ENCODE measurements around the gene CRBN. TPM values are rescaled to one million over a fixed set of nuclear protein-coding genes. Genes with fewer than 3 reads are reported as not detected.

Gene CRBN
- total and polyA plus RNA-seq, 9 of the 15 experiments (the other 6 are each of a cell fraction or from before 2014, with no cell fraction given): 40.8 to 331 (median 57.4) TPM

DNA sequence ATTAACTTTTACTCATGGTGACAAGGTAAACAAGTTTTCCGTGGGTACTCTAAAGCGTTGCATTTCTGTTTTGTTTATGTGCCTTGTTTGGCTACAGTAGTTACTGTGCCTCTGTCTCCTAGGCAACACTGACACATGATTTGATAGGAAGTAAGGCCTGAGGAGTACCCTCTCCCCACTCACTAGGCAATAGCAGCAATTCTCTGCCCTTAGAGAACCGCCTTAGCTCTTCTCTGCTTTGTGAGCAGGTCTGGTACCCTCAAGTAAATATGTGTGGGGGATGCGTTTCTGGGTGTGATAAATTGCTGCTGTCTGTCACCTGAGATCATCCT, 69.2 kb downstream of the CRBN start, which contains the start of gene IL5RA:
Gene IL5RA, minus strand, starts transcription at position 76 of the 332 bp plus-strand sequence. CDS start 5,390 bp downstream, outside the sequence.
- POLR2A ChIA-PET: interaction anchor here (0.6 to 1.4 kb wide), 3 partner anchors 9 to 1868 kb away, joined by 3 to 6 read pairs (median 5); no protein-coding TSS in a partner anchor
- no peaks in the 10 kb centered on the region for H3K9me3 ChIP-seq (replicated peaks; ENCODE audit: control insufficient read depth, insufficient read depth, low read depth, low read length)
- H3K9me1 ChIP-seq (ENCODE audit: control insufficient read depth, insufficient read depth, low read length): no peaks in the 10 kb centered on the region
- H3K4me2 ChIP-seq (ENCODE audit: insufficient read depth, low read length): peak within 1 kb of the TSS; percentile 61
- H3K79me2 ChIP-seq (ENCODE audit: control insufficient read depth, insufficient read depth, low read length): no peaks in the 10 kb centered on the region
- DNase-seq (ENCODE audit: extremely low read depth in 1 of 4, low spot score in 3 of 4) (peak in 1 of 4 experiments; percentile 32), ATAC-seq (peak; percentile 79), FAIRE-seq (no peak)
- H3K27ac ChIP-seq (ENCODE audit: extremely low read depth, low read depth, low read length): no peak within 1 kb of the TSS
- BruUV-seq (replicated peaks): no TSS peak
- no peak within 1 kb of the TSS for H3K4me3 ChIP-seq
- TF ChIP-seq, protein P1, sequence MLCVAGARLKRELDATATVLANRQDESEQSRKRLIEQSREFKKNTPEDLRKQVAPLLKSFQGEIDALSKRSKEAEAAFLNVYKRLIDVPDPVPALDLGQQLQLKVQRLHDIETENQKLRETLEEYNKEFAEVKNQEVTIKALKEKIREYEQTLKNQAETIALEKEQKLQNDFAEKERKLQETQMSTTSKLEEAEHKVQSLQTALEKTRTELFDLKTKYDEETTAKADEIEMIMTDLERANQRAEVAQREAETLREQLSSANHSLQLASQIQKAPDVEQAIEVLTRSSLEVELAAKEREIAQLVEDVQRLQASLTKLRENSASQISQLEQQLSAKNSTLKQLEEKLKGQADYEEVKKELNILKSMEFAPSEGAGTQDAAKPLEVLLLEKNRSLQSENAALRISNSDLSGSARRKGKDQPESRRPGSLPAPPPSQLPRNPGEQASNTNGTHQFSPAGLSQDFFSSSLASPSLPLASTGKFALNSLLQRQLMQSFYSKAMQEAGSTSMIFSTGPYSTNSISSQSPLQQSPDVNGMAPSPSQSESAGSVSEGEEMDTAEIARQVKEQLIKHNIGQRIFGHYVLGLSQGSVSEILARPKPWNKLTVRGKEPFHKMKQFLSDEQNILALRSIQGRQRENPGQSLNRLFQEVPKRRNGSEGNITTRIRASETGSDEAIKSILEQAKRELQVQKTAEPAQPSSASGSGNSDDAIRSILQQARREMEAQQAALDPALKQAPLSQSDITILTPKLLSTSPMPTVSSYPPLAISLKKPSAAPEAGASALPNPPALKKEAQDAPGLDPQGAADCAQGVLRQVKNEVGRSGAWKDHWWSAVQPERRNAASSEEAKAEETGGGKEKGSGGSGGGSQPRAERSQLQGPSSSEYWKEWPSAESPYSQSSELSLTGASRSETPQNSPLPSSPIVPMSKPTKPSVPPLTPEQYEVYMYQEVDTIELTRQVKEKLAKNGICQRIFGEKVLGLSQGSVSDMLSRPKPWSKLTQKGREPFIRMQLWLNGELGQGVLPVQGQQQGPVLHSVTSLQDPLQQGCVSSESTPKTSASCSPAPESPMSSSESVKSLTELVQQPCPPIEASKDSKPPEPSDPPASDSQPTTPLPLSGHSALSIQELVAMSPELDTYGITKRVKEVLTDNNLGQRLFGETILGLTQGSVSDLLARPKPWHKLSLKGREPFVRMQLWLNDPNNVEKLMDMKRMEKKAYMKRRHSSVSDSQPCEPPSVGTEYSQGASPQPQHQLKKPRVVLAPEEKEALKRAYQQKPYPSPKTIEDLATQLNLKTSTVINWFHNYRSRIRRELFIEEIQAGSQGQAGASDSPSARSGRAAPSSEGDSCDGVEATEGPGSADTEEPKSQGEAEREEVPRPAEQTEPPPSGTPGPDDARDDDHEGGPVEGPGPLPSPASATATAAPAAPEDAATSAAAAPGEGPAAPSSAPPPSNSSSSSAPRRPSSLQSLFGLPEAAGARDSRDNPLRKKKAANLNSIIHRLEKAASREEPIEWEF (CRISPR knock-in tag; IDR thresholded peaks at IDR 0.05): 0 out of 2 replicates have a peak, but pooled peaks have one; percentile 58
- TF ChIP-seq FOXJ2 (tag; IDR thresholded peaks at IDR 0.05): peak; percentile 100
- peak; percentile 85 for TF ChIP-seq RFX1 (IDR thresholded peaks at IDR 0.05)
- TF ChIP-seq ZKSCAN1 (IDR thresholded peaks at IDR 0.05; ENCODE audit: low read depth, low read length): no peak
- TF ChIP-seq FOXK2 (conservative IDR thresholded peaks at IDR 0.05 in 1 of 2, IDR thresholded peaks at IDR 0.05 in 1 of 2; ENCODE audit: low read depth in 2 of 2): 0 out of 4 replicates have a peak, but pooled peaks of 1 of the 2 experiments have one; percentile 19
- TF ChIP-seq MEIS2 (IDR thresholded peaks at IDR 0.05; ENCODE audit: partially characterized antibody): peak; percentile 45
- TF ChIP-seq RCOR1 (IDR thresholded peaks at IDR 0.05; ENCODE audit: borderline replicate concordance in 1 of 2, low read depth in 2 of 2, low read length in 2 of 2): 0 out of 4 replicates have a peak, but pooled peaks of 1 of the 2 experiments have one; percentile 2
- TF ChIP-seq CHD1 (IDR thresholded peaks at IDR 0.05; ENCODE audit: low read length): no peak
- 0 out of 2 replicates have a peak, but pooled peaks have one; percentile 13 for TF ChIP-seq ERF (CRISPR knock-in tag; IDR thresholded peaks at IDR 0.05)
- TF ChIP-seq FOXJ3 (CRISPR knock-in tag; IDR thresholded peaks at IDR 0.05): peak; percentile 78; the same call in 1 of the 2 replicates
- no peak for TF ChIP-seq SIN3A (IDR thresholded peaks at IDR 0.05; ENCODE audit: borderline replicate concordance in 2 of 2, control insufficient read depth in 1 of 2, low read depth in 2 of 2, low read length in 2 of 2)
- TF ChIP-seq, protein P2, sequence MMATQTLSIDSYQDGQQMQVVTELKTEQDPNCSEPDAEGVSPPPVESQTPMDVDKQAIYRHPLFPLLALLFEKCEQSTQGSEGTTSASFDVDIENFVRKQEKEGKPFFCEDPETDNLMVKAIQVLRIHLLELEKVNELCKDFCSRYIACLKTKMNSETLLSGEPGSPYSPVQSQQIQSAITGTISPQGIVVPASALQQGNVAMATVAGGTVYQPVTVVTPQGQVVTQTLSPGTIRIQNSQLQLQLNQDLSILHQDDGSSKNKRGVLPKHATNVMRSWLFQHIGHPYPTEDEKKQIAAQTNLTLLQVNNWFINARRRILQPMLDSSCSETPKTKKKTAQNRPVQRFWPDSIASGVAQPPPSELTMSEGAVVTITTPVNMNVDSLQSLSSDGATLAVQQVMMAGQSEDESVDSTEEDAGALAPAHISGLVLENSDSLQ (IDR thresholded peaks at IDR 0.05): peak; percentile 58; the same call in 1 of the 2 replicates
- CTCF ChIA-PET (ENCODE audit: low intra/inter-chr PET ratio): no interaction called here
- peaks cover 8 to 10% of the 10 kb centered on the region in 2 experiments; a peak in 4 of 5 replicates for H3K27me3 ChIP-seq (ENCODE audit: control insufficient read depth in 2 of 2, insufficient read depth in 2 of 2, low read length in 2 of 2)
- peaks cover 0 to 7% of the 10 kb centered on the region in 2 experiments; a peak in 2 of 5 replicates for H3K4me1 ChIP-seq (replicated peaks in 1 of 2; ENCODE audit: control insufficient read depth in 2 of 2, insufficient read depth in 2 of 2, low read length in 2 of 2)
- no peaks in the 10 kb centered on the region for H4K20me1 ChIP-seq (replicated peaks; ENCODE audit: control insufficient read depth, insufficient read depth, low read length)
- intact Hi-C loops (cut with micrococcal nuclease) (no loop called here), in situ Hi-C loops (cut with MboI) (no loop called here)
- no peaks in the 10 kb centered on the region for H3K36me3 ChIP-seq (ENCODE audit: control insufficient read depth, insufficient read depth, low read length)
- 6% methylated on average over 4 of the region's 4 CpGs for WGBS (ENCODE audit: insufficient coverage, low coverage, missing lambda C conversion rate)
- no peak within 1 kb of the TSS for H3K9ac ChIP-seq (ENCODE audit: insufficient read depth in 1 of 2, low read depth in 2 of 2, low read length in 2 of 2)
- peak within 1 kb of the TSS; percentile 67 for H2AFZ ChIP-seq (ENCODE audit: low read depth, low read length)

Data from K562 (cell line).